Colonic mucosa (tissue), 4 donors: ENCODE data around the gene NUBP2. TPM values are rescaled to one million over a fixed set of nuclear protein-coding genes. Genes with fewer than 3 reads are reported as not detected.
A peak's percentile ranks its signal among the peaks of the same experiment; 100 is the strongest.

ENCODE experiments used
- DNase-seq: peaks from one replicate; pipeline ENCODE4 v3.0.0-alpha.2; 2020
- H3K27ac ChIP-seq: fragments of 200-600 bp; one replicate; pipeline ENCODE4 v1.8.0; 2021
- H3K27me3 ChIP-seq: fragments of 200-600 bp; one replicate; pipeline ENCODE4 v1.8.0; 2021
- H3K36me3 ChIP-seq: fragments of 200-600 bp; one replicate; pipeline ENCODE4 v1.8.0; 2021
- H3K4me1 ChIP-seq: fragments of 200-600 bp; one replicate; pipeline ENCODE4 v1.8.0; 2021; ENCODE audit warnings: mild to moderate bottlenecking
- H3K4me3 ChIP-seq: fragments of 200-600 bp; one replicate; pipeline ENCODE4 v1.8.0; 2021
- H3K9ac ChIP-seq, 2 donors: one replicate each; pipeline ENCODE4 v1.7.0; 2013; ENCODE audit warnings: control low read depth in 2 of 2, low read depth in 2 of 2, low read length in 2 of 2
- H3K9me3 ChIP-seq: fragments of 200-600 bp; one replicate; pipeline ENCODE4 v1.8.0; 2021
- intact Hi-C: fragments of 100-400 bp; cut with DNase I; formaldehyde crosslinking; loops from one replicate; pipeline ENCODE4 v1.14.1; 2022
- total RNA-seq, 2 donors: library from RNA; stranded (reverse); fragmentation: NEBNext Ultra II Directional in 1 of 2; extraction: Animal tissue kit (Norgen Biotek cat#: 25700) in 1 of 2; gene quantifications; one replicate each; pipeline ENCODE4 v1.2.1, GENCODE V29; 2021
- TF ChIP-seq, protein P1 (sequence below): fragments of 200-600 bp; IDR thresholded peaks from one replicate; pipeline ENCODE4 v1.8.0; 2022; ENCODE audit warnings: antibody characterized with exemption, mild to moderate bottlenecking
- donor health status: healthy.
- donor health status: DM: no; HTN: no; CAD: no.
- donor health status: DM: no; HTN: no; CAD: no.

Gene NUBP2
- total RNA-seq, 2 donors from 2014 or later, result 30.0 to 72.8 TPM

DNA sequence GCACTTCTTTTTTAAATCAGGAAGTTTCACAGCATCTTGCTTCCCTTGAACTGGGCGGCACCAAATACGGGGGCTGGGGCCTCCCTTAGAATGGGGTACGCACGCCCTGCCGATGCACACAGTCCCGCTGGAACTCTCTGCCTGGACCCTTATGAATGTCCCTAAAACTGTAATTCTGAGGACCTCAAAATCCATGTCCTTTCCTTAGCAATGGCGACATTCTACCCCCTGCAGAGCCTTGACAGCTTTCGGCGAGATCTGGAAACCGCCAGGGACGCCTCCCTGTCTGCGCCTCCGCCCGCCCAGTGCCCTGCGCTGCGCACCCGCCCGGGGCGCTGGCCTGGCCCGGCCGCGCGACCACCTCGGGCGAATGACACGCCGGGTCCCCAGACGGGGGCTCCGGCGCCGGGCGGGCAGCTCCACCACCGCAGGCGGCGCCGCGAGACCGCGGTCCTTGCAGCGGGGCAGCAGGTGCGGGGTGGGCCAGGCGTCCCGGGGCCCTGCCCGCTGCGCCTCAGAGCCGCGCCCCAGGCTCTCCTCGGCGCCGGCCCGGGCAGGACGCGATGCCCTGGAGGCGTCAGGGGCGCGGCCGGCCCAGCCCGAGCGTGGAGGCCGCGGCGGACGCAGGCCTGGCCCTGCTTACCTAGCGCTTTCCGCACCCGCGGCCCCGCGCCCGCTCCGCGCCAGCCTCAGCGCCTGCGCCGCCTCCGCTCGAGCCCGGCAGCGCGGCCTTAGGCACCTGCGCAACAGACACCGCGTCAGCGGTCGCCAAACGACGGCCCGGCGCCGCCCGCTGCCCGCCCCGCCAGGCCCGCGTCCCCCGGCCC is 43.3 kb downstream of the NUBP2 start:
- intact Hi-C loops, result no loop called here
- H3K9ac ChIP-seq, result peak overlapping the region; percentile 68 to 91
- H3K4me1 ChIP-seq, result peaks cover 24% of the 10 kb centered on the region

DNA sequence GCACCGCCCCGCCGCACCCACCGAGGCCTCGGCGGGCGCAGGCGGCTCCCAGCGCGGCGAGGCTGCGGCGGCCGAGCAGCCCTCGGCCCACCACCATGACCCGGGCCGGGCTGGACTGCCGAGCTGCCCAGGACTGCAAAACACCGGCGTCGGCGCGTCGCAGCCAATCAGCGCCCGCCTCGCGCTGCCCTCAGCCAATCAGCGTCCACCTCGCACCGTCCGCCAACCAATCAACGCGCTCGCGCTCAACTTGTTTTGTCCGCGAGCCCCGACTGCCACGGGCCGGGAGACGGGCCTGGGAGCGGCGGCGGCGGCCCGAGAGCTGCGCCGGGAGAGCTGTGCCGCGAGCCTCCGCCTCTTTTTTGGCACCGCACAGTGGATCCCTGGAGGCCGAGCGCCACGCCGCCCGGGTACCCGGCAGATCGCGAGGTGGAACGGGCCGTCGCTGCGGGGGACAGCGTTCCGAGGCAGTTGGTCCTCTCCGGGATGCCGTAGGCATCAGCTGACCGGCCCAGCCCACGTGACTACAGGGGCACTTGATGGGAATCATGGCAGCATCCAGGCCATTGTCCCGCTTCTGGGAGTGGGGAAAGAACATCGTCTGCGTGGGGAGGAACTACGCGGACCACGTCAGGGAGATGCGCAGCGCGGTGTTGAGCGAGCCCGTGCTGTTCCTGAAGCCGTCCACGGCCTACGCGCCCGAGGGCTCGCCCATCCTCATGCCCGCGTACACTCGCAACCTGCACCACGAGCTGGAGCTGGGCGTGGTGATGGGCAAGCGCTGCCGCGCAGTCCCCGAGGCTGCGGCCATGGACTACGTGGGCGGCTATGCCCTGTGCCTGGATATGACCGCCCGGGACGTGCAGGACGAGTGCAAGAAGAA is 44.2 kb downstream of the NUBP2 start, which contains the start of the genes FAHD1 and HAGH:
Gene FAHD1, plus strand, starts transcription at position 516 of the 883 bp plus-strand sequence. Its CDS starts 33 bp downstream, at position 549.
Gene HAGH, minus strand, starts transcription at position 135 of the 883 bp plus-strand sequence. Its CDS starts 38 bp downstream, at position 97.
- peaks cover 5% of the 10 kb centered on the region for H3K36me3 ChIP-seq
- intact Hi-C loops, result no loop called here
- H3K4me3 ChIP-seq, result peak within 1 kb of the TSS; percentile 92
- peak; percentile 95 for DNase-seq
- peaks cover 24% of the 10 kb centered on the region for H3K4me1 ChIP-seq
- peak within 1 kb of the TSS; percentile 91 to 98 for H3K9ac ChIP-seq
- H3K9me3 ChIP-seq, result no peaks in the 10 kb centered on the region
- TF ChIP-seq, protein P1, sequence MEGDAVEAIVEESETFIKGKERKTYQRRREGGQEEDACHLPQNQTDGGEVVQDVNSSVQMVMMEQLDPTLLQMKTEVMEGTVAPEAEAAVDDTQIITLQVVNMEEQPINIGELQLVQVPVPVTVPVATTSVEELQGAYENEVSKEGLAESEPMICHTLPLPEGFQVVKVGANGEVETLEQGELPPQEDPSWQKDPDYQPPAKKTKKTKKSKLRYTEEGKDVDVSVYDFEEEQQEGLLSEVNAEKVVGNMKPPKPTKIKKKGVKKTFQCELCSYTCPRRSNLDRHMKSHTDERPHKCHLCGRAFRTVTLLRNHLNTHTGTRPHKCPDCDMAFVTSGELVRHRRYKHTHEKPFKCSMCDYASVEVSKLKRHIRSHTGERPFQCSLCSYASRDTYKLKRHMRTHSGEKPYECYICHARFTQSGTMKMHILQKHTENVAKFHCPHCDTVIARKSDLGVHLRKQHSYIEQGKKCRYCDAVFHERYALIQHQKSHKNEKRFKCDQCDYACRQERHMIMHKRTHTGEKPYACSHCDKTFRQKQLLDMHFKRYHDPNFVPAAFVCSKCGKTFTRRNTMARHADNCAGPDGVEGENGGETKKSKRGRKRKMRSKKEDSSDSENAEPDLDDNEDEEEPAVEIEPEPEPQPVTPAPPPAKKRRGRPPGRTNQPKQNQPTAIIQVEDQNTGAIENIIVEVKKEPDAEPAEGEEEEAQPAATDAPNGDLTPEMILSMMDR, result no peak
- H3K27me3 ChIP-seq, result no peaks in the 10 kb centered on the region
- peak within 1 kb of the TSS; percentile 80 for H3K27ac ChIP-seq

More for the DNA sequence above, 43.3 kb downstream of the NUBP2 start:
- H3K36me3 ChIP-seq, result peaks cover 8% of the 10 kb centered on the region
- DNase-seq, result peak; percentile 45
- peak overlapping the region; percentile 92 for H3K4me3 ChIP-seq
- peak overlapping the region; percentile 80 for H3K27ac ChIP-seq
- H3K27me3 ChIP-seq, result no peaks in the 10 kb centered on the region
- TF ChIP-seq, protein P1, result no peak
- H3K9me3 ChIP-seq, result no peaks in the 10 kb centered on the region

DNA sequence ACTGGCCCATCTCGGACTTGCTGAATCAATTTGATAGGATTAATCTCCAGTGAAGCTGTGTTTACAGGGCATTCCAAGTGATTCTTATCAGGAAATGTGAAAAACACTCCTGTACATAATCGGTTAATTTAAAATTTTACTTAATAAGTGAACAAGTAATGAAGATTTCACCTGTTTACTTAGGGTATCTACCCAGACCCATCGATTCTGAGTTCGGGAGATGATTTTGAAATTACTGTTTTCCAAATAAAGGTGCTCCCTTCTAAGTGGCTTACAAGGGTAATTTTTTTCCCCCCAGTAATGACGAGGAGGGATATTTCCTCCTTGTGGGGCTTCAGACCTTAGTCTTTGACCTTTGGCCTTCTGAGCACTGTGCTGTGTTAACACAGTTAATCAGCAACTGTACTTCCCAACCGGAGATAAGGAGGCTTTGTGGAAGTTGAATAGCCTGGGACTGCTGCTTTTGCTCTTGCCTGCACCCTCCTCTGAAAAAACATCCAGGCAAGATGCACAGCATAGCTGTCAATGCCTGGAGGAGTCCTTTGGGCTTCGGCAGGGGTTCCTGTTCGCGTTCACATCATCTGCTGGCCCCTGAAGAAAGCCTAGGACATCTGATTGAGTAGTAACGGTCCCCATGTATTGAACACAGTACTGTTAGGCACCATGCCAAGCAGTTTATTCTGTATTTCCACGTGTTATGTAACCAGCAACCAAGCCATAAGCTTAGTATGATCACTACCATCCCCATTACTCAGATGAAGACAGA is 46.1 kb downstream of the NUBP2 start:
- no peaks in the 10 kb centered on the region for H3K9me3 ChIP-seq
- H3K4me1 ChIP-seq, result peaks cover 24% of the 10 kb centered on the region
- DNase-seq, result peak; percentile 59
- H3K9ac ChIP-seq, result peak overlapping the region in 1 of 2 donors; percentile 82
- TF ChIP-seq, protein P1, result no peak
- H3K27ac ChIP-seq, result peak overlapping the region; percentile 70
- intact Hi-C loops, result no loop called here
- peak overlapping the region; percentile 92 for H3K4me3 ChIP-seq
- H3K36me3 ChIP-seq, result no peaks in the 10 kb centered on the region
- H3K27me3 ChIP-seq, result no peaks in the 10 kb centered on the region

DNA sequence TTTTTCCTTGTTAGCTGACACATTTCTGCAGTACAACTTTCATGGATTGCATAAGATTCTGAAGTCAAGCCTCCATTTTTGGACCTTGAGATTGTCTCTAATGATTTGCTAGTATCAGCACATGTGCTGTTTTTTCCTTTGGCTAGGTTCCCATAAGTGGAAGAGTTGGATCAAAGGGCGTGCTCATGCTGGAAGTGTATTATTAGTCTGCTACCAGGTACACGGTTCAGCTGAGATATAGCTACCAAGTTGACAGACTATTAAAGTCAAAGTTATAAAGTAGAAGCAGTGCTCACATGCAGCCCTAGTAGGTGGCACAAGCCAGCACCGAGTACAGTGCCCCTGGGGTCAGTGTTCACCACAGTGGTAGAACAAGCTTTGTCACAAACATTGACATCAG is 47.5 kb downstream of the NUBP2 start:
- H3K36me3 ChIP-seq, result no peaks in the 10 kb centered on the region
- intact Hi-C loops, result no loop called here
- H3K9ac ChIP-seq, result peak overlapping the region in 1 of 2 donors; percentile 44

More for the DNA sequence above, 47.5 kb downstream of the NUBP2 start:
- Histone ChIP-seq H3K27ac (peak overlapping the region; percentile 70), H3K9me3 (no peaks in the 10 kb centered on the region), H3K4me3 (no peak overlapping the region), H3K4me1 (peaks cover 21% of the 10 kb centered on the region), H3K27me3 (no peaks in the 10 kb centered on the region)
- TF ChIP-seq, protein P1, result no peak
- DNase-seq, result peak; percentile 38
